Body of pancreas (tissue), 4 donors: ENCODE results near the gene FN3K.

Source experiments
- CTCF ChIP-seq, 7 experiments: fragments of 450-650 bp in 4 of 7; fragments of 200-600 bp in 3 of 7; sonication (generic) in 3 of 7; IDR thresholded peaks; one replicate each; pipeline ENCODE4 v1.5.1; 2016 to 2019; ENCODE audit warnings: antibody characterized with exemption in 7 of 7
- POLR2A ChIP-seq, 3 donors: fragments of 450-650 bp; IDR thresholded peaks; one replicate each; pipeline ENCODE4 v1.6.1; 2016; ENCODE audit warnings: antibody characterized with exemption in 3 of 3, mild to moderate bottlenecking in 2 of 3

GRCh38 chr17:82743344-82744219 lies 8.2 kb downstream of the FN3K start:
- TF ChIP-seq CTCF (IDR thresholded peaks at IDR 0.05): no peak
- no peak for TF ChIP-seq POLR2A (IDR thresholded peaks at IDR 0.05)
